Upper lobe of left lung (tissue), 6 donors: ENCODE data around the gene WTIP. TPM values are rescaled to one million over a fixed set of nuclear protein-coding genes. Genes with fewer than 3 reads are reported as not detected.

Experiments used
- ATAC-seq, 2 donors: fragments of 200-7000 bp; cut with Tn5 transposase; one replicate each; pipeline ENCODE4 v1.9.1; 2022; ENCODE audit warnings: mild to moderate bottlenecking in 2 of 2, moderate library complexity in 2 of 2; ENCODE audit not compliant: low FRiP score in 2 of 2
- DNase-seq, 2 donors: peaks; one replicate each; pipeline ENCODE4 v3.0.0-alpha.2; 2019 to 2020
- H3K27ac ChIP-seq, 4 donors: fragments of 200-600 bp; sonication (generic); one replicate each; pipeline ENCODE4 v1.5.1; 2016 to 2019
- H3K27me3 ChIP-seq, 4 donors: fragments of 200-600 bp; sonication (generic); one replicate each; pipeline ENCODE4 v1.5.1; 2017 to 2019
- H3K36me3 ChIP-seq, 4 donors: fragments of 200-600 bp; sonication (generic); one replicate each; pipeline ENCODE4 v1.5.1; 2016 to 2019
- H3K4me1 ChIP-seq, 4 donors: fragments of 200-600 bp; sonication (generic); one replicate each; pipeline ENCODE4 v1.5.1; 2018 to 2019
- H3K4me3 ChIP-seq, 4 donors: fragments of 200-600 bp; sonication (generic); one replicate each; pipeline ENCODE4 v1.5.1; 2017 to 2019; ENCODE audit warnings: mild to moderate bottlenecking in 2 of 4, moderate library complexity in 1 of 4
- H3K9me3 ChIP-seq, 4 donors: fragments of 200-600 bp; sonication (generic); one replicate each; pipeline ENCODE4 v1.5.1; 2018 to 2019
- EP300 ChIP-seq, 4 donors: sonication (generic); formaldehyde crosslinking; IDR thresholded peaks; one replicate each; pipeline ENCODE4 v1.5.1; 2017; ENCODE audit warnings: antibody characterized with exemption in 4 of 4, control low read depth in 2 of 4
- POLR2A ChIP-seq, 4 donors: fragments of 450-650 bp; IDR thresholded peaks; one replicate each; pipeline ENCODE4 v1.5.1; 2016 to 2017; ENCODE audit warnings: antibody characterized with exemption in 4 of 4, mild to moderate bottlenecking in 2 of 4
- POLR2AphosphoS5 ChIP-seq, 2 donors: sonication (generic); formaldehyde crosslinking; IDR thresholded peaks; one replicate each; pipeline ENCODE4 v1.5.1; 2017; ENCODE audit warnings: antibody characterized with exemption in 2 of 2
- WGBS, 2 donors: methylation state at CpG; one replicate each; pipeline ENCODE4 v1.1.5; 2017 to 2018; 5-methylcytosine and 5-hydroxymethylcytosine counted together
- total RNA-seq, 6 donors: library from RNA; depleted of rRNA in 4 of 6; stranded (reverse); fragments of >200 nt in 4 of 6; gene quantifications; one replicate each; pipeline versions ENCODE4 v1.1.0 to v1.2.1, GENCODE V29; 2016 to 2021
- TF ChIP-seq, protein P1 (sequence below), 6 experiments: fragments of 450-650 bp in 4 of 6; fragments of 200-600 bp in 2 of 6; sonication (generic) in 2 of 6; IDR thresholded peaks; one replicate each; pipeline ENCODE4 v1.5.1; 2016 to 2019; ENCODE audit warnings: antibody characterized with exemption in 6 of 6
- donor health status: DM: no; HTN: no; CAD: no; lungs with moderate emphysema.
- donor health status: DM: no; HTN: yes; CAD: no; lungs with severe emphysema.

Gene WTIP
- total RNA-seq, 6 donors from 2014 or later, result 18.7 to 93.3 (median 56.9) TPM

DNA sequence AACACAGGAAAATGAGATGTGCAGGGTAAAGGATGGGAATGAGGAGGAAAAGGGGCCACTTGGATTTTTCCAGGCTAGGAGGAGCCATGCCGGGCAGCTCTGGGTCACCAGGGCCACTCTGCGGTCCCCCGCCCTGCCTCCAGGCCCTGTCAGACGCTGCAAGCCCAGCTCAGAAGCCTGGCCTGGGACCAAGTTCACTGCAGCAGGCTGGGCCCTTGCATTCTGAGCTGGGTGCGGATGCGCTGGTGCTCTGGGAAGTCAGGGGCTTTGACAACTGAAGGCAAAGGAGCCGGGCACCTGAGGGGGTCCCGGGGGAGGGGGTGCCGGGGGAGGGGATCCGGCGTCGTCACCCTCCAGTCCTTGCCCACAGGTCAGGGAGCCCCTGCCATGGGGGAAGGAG, 77.5 kb downstream of the WTIP start:
- Histone ChIP-seq H3K27ac (no peak overlapping the region), H3K4me1 (no peaks in the 10 kb centered on the region), H3K9me3 (no peaks in the 10 kb centered on the region), H3K27me3 (no peaks in the 10 kb centered on the region), H3K4me3 (no peak overlapping the region), H3K36me3 (no peaks in the 10 kb centered on the region)
- DNase-seq, result peak in 1 of 2 donors; percentile 52
- no peak for ATAC-seq
- TF ChIP-seq POLR2A (IDR thresholded peaks at IDR 0.05), result no peak
- no peak for TF ChIP-seq EP300 (IDR thresholded peaks at IDR 0.05)
- TF ChIP-seq, protein P1, sequence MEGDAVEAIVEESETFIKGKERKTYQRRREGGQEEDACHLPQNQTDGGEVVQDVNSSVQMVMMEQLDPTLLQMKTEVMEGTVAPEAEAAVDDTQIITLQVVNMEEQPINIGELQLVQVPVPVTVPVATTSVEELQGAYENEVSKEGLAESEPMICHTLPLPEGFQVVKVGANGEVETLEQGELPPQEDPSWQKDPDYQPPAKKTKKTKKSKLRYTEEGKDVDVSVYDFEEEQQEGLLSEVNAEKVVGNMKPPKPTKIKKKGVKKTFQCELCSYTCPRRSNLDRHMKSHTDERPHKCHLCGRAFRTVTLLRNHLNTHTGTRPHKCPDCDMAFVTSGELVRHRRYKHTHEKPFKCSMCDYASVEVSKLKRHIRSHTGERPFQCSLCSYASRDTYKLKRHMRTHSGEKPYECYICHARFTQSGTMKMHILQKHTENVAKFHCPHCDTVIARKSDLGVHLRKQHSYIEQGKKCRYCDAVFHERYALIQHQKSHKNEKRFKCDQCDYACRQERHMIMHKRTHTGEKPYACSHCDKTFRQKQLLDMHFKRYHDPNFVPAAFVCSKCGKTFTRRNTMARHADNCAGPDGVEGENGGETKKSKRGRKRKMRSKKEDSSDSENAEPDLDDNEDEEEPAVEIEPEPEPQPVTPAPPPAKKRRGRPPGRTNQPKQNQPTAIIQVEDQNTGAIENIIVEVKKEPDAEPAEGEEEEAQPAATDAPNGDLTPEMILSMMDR (IDR thresholded peaks at IDR 0.05), result no peak
- TF ChIP-seq POLR2AphosphoS5 (IDR thresholded peaks at IDR 0.05), result no peak
- 73 to 82% methylated on average over 10 to 12 of the region's 12 CpGs for WGBS, 2 donors

DNA sequence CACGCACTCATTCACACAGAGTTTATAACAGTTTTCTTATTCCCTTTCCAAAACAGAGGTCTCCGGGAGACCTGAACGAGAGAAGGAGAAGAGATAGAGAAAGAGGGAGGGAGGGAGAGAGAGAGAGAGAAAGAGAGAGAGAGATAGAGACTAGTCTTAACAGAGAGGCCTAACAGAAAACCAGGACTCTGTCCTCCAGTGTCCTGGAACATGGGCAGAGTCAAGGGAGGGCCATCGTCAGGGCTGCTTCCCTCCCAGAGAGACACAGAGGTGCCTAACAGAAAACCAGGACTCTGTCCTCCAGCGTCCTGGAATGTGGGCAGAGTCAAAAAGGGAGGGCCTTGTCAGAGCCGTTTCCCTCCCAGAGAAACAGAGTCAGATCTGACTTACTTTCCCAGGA, 78.7 kb downstream of the WTIP start:
- TF ChIP-seq, protein P1 (IDR thresholded peaks at IDR 0.05), result no peak
- TF ChIP-seq POLR2AphosphoS5 (IDR thresholded peaks at IDR 0.05) (no peak), EP300 (IDR thresholded peaks at IDR 0.05) (no peak), POLR2A (IDR thresholded peaks at IDR 0.05) (no peak)
- ATAC-seq, result peak in 1 of 2 donors; percentile 46
- 51 to 54% methylated on average over 5 to 6 of the region's 6 CpGs for WGBS, 2 donors
- H3K4me1 ChIP-seq, result no peaks in the 10 kb centered on the region
- no peaks in the 10 kb centered on the region for H3K36me3 ChIP-seq
- H3K4me3 ChIP-seq, result no peak overlapping the region
- H3K9me3 ChIP-seq, result peaks cover 0 to 3% (median 0%) of the 10 kb centered on the region in 4 donors
- DNase-seq, result no peak
- H3K27me3 ChIP-seq, result no peaks in the 10 kb centered on the region
- H3K27ac ChIP-seq, result no peak overlapping the region

Other genes with a start within 250 kb of the WTIP start
- gene GARRE1, start 227.2 kb upstream of the WTIP start, total RNA-seq, result 10 to 100 TPM; 18.2 to 36.7 (median 28.1) TPM
- gene GPI, start 116.6 kb upstream of the WTIP start, total RNA-seq, result 100 to 1,000 TPM in 4 of 6 donors, 10 to 100 TPM in 2; 90.4 to 198 (median 128) TPM
- 10 to 100 TPM in 3 of 6 donors, 1 to 10 TPM in 3; 3.2 to 35.6 (median 9.5) TPM for gene PDCD2L, start 77.4 kb upstream of the WTIP start, total RNA-seq
- gene UBA2, start 53.4 kb upstream of the WTIP start, total RNA-seq, result 100 to 1,000 TPM in 1 of 6 donors, 10 to 100 TPM in 5; 40.3 to 107 (median 61.3) TPM
- gene SCGB2B2, start 195.4 kb downstream of the WTIP start, total RNA-seq, result 1 to 10 TPM in 4 of 6 donors, under 1 TPM in 2; 0.47 to 4.6 (median 1.7) TPM
- 10 to 100 TPM; 14.0 to 30.7 (median 26.2) TPM for gene ZNF302, start 195.9 kb downstream of the WTIP start, total RNA-seq